NCI-H2081 treated with DMSO at 0.1 percent for 48 hours (cell line): Measurements from ENCODE around the gene STPG4.

ENCODE experiments used
- DNase-seq: peaks from one replicate; lab custom pipeline; 2025; lab: John Stamatoyannopoulos, UW

Gene STPG4

DNA sequence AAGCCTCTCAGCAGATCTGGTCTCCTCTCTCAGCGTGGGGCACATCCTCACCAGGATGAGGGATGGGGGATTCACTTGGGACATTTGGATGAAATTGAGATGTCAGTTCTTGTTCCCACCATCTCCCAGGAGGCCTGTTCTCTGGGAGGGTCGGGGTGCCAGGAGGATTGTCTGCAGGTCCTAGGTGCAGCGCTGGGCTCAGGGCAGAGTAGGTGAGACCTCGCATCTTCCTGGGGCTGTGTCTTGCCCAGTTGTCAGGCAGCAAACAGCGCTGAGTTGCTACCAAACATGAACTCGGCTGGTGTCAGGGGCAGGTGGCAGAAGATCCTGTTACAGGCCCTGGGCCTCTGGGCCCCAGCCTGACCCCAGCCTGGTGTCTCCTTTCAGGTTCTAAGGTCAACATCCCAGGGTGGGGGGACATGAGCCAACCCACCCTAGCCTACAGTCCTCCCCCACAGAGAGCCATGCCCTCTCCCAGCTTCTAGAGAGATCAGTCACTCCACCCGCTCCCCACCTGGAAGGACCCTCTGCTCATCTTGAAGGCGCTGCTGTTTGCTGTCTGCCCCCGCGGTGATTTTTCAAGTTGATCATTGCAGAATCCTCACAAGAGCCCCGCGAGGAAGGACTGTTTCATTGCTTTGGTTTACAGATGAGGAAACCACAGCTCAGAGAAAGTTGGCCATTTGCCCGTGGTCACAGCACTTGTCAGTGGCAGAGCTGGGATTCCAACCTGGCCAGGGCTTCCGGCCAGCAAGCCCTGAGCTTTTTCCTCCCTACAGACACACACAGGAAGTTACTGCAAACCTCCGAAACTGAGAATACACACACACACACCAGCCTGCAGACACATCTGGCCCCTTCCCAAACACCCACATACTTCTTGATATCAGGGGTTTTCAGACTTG is 83.9 kb downstream of the STPG4 start:
- no peak for DNase-seq

DNA sequence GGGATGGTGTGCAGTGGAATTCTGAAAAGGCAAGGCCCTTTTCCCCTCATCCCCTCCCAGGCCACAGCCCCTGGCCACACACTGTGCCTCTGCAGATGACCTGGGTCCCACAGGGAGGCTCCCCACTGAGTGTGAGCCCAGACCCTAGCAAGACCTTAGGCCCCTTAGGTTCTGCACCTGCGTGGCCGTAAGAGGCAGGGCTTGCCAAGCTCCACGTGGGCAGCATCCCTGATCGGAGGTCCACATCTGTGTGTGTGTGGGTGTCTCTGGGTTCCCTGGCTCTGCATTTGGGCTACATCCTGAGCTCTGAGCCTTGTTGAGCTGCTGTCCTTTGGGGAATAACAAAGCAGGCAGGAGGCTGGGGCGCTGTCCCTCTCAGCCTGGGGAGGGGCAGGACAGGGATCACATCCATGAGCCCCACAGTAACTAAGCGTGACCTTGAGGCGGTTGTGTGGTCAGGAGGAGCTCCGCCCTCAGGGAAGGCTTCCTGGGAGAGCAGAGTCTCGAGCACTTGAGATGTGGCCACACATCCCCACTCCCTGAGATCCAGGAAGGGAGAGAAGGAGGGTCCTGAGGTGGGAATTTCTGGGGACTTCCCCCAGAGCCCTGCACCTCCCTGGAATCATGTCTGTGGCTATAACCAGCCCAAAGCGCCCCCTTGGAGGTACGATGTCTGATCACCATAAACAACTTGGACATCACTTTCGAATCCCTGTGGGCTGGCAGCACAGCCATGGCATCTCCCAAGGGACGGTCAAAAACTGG is 84.8 kb downstream of the STPG4 start:
- DNase-seq: no peak

DNA sequence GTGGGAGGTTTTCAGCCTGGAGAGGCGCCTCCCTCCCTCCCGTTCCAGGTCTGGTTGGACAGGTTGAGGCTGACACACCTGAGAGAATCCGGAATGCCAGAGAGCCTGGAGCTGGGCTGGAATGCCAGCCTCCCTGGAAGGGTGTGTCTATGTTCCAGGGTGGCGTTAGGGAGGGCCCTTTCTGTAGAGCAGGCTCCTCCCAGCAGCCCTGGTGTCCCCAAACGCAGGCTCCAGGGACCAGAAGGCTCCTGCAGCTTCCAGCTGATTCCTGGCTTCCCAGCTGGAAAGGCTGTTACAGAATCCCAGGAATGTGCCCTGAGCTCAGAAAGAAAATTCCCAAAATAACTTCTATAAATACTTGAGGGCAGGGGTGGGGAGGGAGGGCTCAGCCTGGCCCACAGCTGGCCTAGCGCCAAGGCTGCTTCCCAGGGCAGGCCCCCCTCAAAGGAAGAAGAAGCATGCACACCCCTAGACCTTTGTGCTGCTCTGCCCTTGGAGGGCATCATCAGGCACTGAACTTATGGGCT is 85.4 kb downstream of the STPG4 start:
- DNase-seq: no peak

DNA sequence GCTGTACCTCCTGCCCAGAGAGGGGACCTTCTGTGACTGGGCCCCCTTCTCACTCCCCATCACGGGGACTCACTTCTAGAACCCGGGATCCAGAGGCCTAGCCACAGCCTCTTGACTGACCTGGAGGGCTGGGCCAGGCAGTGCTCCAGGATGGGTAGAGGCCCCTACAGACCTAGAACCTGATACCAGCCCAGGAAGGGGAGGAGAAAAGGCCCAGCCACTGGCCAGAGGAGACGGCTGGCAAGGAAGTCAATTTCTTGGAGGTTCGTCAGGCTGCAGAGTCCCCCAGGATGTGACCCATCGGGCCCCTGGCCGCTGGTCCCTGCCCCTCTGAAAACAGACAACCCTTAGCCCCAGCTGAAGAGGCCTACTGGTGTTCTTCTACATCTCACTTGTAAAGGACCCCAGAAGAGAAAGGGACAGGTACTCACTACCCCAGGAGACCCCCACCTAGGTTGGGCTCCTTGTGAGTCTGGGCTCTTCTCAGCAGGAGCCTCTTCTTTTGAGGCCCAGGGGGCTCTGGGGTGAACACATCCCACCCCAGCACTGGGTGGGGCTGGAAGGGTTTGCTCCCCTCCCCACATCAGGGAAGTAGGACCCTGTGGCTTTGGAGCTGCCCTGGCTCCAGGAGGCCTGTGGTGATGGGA is 86.0 kb downstream of the STPG4 start:
- no peak for DNase-seq

DNA sequence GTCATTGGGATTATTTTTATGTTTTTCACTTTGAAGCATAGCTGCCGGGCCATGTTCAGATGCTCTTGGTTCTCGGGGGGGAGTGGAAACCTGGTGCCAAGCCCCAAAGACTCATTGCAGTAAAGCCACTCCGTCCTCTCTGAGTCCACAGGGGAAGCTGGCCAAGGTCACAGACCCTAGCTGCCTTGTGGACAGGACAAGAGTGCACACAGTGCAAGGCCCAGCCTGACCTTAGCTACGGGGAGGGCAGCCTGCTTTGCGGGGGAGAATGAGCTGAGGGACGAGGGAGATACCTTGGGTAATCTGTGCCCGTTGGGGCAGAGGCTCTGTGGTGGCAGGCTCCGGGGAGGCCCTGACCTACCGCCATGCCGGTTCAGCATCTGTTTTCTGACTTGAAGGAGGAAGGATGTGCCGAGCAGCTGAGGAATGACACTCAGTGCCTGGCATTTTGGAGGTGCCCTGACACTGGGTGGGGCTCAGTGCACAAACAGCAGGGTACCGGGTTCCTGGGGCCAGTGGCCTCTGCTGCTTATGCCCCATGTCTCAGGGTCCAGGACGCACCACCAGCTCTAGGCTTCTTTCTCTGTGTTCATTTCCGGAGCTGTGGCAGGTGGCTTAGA is 87.2 kb downstream of the STPG4 start:
- no peak for DNase-seq

DNA sequence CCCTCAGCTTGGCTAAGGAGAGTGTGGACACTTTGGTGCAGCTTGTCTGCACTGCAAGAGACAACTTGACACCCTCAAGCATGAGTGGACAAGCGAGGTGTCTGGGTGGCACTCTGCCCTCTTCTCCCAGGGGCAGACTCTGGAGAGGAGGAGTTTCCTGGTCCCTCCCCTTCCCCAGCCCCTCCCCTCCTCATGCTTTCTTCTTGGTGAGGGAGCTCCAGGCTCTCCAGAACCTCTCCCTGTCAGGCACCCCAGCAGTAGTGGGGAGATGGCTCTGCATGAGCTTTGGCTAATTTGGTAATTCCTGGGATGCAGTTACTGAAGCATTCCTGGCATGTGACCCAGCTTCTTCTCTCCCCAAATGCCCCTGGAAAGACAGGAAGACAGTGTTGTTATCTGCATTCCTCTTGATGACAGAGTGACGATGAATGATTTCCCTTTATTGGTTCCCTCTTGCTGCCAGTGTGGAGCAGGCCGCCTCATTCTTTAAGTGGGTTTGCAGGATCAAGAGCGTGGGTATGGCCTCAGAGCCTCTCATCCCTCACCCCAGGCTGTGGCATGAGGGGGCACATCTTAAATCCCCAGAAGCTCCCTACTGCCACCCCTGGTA is 89.2 kb downstream of the STPG4 start:
- DNase-seq: no peak

DNA sequence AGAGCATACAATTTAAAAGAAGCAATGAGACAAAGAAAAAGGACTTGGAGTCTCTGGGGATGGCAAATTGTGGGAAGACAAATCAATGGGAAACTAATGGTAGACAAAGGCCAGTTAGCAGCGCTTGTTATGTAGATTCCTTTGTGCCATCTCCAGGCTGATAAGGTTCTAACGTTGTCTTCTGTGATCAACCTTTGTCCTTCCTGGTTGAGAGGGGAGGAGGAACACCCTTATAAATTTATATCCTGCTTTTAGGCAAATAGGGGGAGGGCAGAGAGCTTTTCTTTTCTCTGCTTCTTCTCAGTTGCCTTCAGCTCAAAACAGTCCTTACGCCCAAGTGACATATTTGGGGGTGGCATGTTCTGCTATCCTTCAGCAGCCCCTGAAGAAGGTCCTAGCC is 89.8 kb downstream of the STPG4 start:
- DNase-seq: no peak

DNA sequence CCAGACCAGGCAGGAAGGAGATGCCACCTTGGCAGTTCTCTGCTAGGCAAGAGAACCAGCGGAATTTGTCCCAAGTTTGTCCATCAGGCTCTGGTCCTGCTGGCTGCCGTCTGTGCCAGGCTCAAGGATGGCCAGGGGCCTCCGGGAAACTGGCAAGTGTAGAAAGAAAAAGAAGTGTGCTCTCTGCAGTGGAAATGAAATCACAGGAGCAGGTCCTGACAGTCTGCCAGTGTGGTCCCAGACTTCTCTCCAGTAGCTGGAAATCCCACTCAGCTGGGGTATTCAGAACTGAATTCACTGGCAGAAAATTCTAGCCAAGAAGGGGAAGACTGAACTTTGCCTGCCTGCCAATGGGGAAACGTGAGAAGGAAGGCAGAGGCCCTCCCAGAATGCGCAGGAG is 91.0 kb downstream of the STPG4 start:
- DNase-seq: no peak

DNA sequence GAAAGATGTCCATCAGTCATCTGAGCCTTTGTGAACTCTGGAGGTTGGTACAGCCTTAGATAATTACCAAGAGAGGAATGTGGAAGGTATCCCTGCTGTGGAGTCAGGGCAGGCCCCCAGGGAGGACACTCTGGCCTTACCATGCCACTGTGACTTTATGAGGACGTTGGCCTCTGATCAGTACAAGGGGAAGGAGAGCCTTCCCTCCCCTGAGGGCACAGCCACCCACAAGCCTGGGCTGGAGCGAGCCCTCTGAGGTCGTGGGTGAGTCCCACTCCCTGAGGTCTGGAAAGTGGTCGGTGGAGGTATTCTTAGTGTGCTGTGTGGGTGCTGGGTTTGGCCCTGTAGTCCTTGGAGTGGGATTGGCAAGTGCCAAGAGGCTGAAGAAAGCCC is 91.6 kb downstream of the STPG4 start:
- DNase-seq: no peak

DNA sequence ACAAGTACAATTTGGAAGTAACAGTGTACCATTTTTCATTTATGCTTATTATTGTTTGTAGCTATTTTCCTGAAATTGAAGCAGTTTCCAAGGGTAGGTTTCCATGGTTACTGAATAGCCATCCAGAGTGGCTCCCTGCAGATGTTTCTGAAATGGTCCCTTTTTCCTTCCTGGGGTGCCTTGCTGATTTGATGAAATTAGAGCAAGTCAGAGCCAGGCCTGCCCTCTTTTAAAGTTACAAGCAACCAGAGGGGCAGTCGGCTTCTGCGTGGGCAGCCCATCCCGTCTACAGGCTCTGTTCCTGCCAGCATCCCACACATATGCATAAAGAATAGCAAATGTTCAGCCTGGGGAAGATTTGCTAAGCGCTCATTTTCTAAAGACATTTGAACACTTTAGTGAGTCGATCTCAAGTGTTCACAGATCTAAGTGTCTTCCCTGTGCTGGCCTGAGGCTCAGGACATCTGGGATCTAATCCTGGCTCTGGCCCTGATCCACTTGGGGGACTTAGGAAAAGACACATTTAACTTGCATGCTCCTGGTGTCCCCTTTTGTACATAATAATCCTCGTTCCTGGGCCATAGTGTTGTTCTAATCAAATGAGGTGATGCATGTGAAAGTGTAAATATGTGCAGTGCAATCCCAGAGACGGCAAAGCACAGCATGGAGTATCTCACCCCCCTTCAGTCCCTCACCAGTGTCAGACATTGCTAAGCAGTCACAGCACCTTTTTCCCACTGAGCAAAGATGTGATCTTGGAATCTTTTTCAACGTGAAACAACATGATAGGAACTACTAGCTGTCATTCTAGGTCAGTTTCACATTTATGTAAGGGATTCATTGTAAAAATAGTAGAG is 92.2 kb downstream of the STPG4 start:
- no peak for DNase-seq

DNA sequence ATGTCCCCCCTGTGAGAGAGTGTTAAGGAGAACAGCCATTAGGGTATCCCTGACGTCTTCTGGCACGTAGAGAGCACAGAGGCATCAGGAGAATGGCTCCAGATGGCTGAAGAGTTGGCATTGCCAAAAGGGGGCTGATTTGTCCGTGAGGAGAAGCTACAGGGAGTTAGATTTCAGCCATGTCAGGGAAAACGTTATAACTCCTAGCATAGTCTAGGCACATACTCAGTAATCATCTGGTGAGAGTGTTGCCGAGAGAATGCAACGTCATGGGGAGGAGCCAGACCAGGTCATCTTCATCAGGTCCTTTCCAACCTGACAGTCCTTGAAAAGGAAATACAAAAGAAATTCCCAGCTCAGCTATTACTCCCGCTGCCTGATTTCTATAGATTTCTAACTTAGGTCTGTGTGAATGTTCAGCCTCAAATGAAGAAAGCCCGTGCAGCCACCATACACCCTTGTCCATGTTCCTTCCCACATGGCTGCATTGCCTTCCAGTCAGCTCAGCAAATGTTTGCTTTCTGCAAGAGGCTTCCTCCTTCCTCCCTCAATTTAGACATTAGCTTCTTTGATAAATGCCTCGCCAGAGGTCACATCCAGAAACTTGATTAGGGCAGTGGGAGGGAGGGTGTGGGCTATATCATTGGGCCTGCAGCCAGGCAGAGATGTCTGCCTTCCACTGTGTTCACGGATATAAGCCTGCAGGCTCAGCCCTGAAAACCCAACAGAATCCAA is 93.0 kb downstream of the STPG4 start:
- DNase-seq: no peak

DNA sequence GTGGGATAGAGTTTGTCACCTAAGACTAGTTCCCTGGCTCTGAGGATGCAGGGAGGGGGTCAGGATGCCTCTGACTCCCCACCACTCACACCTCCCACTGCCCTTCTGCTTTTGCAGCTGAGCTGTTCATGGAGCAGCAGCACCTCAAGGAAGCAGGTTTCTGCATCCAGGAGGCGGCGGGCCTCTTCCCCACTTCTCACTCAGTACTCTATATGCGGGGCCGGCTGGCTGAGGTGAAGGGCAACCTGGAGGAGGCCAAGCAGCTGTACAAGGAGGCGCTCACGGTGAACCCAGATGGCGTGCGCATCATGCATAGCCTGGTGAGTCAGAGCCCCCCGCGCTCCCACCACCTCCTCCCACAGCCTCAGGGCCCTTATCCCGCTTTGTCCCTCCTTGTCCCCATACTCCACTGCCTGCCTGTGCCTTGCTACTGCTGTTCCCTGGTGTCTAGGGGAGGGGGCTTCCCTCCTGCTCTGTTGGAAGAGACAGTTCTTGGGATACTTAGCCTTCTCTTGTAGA is 94.4 kb downstream of the STPG4 start:
- DNase-seq: no peak

DNA sequence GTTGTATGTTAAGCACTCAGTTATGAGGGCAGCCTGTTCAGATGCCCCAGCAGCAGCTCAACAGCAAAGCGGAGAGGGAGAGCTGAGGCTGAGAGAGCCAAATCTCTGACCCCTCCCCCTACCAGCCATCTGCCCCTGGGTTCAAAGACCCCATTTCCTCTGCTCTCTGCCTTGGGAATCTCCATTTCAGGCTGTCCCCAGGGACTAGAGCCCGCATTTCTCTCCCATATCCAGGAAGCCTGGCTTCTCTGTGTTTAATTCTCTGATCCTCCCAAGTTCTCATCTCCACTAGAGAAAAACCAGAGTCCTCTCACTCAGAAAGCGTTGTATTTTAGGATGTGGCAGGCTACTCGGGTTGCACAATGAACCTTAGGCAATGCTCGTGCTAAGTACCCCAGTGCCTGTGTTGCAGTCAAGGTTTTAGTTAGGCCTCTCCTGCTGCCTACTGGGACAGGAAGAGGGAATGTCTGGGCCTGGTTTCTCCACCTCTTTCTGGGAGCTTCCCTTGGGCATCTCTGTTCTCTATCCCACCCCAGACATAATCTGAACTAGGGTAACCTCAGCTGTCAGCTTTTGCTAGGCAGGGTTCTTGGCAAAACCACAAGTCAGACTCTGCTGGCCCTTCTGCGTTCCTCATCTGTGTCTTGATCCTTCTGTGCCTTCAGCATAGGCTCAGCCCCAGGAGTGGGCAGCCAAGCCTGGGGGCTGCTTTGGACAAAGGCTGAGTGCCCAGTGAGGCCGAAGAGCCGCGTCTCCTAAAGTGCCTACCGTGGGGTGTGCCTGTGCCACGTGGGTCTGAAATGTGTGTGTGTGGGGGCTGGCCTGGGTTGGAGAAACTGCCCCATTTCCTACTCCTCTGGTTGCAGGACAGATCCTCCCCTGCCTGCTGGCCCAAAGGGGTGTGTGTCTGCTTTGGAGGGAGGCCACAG is 96.8 kb downstream of the STPG4 start:
- DNase-seq: no peak

DNA sequence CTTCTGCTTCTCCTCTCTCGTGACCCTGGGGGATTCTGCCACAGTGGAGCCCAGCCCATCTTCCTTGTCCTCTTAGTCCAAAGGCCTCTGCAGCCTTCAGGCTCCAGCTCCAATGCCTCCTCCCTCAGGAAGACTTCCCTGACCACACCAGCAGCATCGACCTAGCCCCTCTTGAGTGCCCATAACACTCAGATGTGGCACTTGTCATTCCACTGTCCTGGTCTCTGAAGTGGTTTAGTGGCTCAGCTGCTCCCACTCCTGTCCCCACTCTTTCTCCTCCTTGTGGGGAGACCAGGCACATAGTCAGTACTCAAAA is 97.5 kb downstream of the STPG4 start:
- DNase-seq: no peak

DNA sequence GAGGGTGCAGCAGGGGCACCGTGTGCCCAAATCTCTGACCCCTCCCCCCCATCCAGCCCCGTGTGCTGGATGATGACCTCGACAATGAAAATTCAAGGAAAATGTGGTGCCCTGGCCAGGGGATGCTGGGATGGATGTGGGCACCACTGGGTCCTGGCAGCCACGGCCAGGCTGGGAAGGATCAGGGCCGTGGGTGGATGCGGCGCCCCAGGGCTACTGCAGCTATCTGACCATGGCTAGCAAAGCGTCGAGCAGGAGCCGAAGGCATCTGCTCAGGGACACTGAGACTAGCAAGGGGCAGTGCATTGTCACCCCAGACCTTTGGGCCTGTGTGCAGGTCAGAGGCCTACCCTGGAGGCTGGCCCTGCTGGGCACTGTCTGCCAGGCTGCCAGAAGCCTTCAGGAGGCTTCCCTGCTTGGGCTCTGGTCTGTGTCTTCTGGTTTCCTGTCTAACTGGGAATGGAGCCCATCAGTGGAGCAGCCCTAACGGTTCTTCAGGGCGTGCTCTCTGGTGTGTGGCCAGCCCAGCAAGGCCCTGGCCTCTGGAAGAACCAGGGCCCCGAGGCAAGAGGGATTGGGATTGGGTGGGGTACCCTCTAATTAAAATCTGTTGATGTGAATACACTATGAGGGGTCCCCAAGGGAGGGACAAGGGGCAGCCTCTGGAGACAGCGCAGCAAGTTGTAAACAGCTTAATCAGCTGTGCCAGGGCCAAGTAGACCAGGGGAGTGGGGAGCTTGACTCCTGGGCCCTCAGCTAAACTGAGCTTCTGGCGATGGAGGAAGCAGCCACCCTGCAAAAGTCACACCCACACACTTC is 98.0 kb downstream of the STPG4 start:
- DNase-seq: no peak

DNA sequence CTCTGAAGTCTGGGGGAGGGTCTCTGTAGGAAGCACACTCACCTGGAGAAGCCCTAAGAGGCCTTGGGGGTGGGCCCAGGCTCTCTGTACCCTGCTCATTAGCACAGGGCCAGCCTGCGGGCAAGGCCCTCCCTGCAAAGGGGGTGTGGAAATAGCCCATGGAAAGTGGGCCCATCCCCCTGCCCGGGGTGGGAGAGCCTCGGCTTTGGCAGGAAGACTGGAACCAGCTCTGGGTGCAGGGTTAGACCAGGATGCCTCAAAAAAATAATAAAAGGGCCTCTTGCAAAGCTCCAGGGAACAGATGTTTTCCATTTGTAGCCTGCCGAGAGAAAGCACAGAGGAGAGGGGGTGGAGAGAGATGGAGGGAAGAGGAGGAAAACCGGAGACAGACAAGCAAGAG is 98.7 kb downstream of the STPG4 start:
- no peak for DNase-seq

DNA sequence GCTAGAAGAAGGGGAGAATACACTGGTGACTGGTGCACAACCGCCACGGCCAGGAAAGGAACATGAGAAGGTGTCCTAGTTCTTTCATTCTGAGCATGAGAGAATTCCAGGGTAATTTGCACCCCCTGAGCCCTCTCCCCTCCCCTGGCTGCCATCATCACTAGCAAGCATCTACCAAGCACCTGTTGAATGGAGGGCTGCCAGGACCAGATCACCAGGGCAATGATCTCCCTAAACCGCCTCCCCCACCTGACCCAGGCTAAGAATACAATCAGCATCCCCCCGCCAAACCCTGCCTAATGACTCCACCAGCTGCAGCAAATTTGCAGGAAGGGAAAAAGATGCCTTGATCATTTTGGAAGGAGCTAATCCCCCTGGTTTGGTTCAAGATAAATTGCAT is 100.2 kb downstream of the STPG4 start:
- no peak for DNase-seq

DNA sequence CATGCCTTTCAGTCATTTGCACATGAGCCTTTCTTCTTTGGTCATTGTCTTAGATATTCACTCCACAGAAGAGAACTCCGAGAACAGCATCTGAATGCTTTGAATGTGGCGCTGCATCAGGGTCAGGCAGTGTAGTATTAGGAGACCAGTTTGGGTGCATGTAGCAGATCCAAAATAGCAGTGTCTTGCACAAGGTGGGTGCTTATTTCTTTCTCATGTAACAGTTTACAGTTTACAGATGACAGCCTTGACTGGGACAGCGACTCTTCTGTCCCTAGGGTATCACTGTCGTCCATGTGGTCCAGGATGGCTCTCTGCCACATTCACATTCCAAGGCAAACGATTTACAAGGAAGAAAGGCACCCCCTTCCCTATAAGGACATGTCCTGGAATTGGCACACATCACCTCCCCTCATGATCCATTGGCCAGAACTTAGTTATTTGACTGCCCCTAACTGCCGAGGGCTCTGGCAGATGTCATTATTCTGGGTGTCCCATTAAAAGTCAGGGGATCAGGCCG is 101.0 kb downstream of the STPG4 start:
- DNase-seq: no peak
